ENCODE results near the gene CEP164. TPM values are rescaled to one million over a fixed set of nuclear protein-coding genes. Genes with fewer than 3 reads are reported as not detected.

CEP164 gene
- total and polyA plus RNA-seq, 2 of the 8 experiments (the other 6 are each of a cell fraction or from before 2014, with no cell fraction given): 8.4 to 20.8 TPM

DNA sequence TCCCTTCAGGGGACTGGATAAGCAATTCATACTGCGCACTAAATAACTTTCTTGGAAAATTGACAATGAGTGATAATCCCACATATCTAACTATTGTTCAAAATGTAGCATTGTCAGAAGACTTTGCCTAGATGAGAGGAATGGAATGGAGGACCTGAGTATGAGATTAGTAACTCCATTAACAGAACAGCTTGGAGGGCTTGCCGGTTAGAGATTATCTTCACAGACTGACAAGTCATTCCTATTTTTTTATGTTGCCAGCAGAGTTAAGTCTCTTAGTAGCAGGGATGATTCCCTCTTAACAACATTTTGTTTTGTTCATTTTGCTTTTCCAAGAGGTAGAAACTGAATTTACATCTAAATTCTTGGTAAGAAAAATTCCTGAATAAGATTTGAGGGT is 43.6 kb upstream of the CEP164 start (continued):
- TF ChIP-seq, protein P1, sequence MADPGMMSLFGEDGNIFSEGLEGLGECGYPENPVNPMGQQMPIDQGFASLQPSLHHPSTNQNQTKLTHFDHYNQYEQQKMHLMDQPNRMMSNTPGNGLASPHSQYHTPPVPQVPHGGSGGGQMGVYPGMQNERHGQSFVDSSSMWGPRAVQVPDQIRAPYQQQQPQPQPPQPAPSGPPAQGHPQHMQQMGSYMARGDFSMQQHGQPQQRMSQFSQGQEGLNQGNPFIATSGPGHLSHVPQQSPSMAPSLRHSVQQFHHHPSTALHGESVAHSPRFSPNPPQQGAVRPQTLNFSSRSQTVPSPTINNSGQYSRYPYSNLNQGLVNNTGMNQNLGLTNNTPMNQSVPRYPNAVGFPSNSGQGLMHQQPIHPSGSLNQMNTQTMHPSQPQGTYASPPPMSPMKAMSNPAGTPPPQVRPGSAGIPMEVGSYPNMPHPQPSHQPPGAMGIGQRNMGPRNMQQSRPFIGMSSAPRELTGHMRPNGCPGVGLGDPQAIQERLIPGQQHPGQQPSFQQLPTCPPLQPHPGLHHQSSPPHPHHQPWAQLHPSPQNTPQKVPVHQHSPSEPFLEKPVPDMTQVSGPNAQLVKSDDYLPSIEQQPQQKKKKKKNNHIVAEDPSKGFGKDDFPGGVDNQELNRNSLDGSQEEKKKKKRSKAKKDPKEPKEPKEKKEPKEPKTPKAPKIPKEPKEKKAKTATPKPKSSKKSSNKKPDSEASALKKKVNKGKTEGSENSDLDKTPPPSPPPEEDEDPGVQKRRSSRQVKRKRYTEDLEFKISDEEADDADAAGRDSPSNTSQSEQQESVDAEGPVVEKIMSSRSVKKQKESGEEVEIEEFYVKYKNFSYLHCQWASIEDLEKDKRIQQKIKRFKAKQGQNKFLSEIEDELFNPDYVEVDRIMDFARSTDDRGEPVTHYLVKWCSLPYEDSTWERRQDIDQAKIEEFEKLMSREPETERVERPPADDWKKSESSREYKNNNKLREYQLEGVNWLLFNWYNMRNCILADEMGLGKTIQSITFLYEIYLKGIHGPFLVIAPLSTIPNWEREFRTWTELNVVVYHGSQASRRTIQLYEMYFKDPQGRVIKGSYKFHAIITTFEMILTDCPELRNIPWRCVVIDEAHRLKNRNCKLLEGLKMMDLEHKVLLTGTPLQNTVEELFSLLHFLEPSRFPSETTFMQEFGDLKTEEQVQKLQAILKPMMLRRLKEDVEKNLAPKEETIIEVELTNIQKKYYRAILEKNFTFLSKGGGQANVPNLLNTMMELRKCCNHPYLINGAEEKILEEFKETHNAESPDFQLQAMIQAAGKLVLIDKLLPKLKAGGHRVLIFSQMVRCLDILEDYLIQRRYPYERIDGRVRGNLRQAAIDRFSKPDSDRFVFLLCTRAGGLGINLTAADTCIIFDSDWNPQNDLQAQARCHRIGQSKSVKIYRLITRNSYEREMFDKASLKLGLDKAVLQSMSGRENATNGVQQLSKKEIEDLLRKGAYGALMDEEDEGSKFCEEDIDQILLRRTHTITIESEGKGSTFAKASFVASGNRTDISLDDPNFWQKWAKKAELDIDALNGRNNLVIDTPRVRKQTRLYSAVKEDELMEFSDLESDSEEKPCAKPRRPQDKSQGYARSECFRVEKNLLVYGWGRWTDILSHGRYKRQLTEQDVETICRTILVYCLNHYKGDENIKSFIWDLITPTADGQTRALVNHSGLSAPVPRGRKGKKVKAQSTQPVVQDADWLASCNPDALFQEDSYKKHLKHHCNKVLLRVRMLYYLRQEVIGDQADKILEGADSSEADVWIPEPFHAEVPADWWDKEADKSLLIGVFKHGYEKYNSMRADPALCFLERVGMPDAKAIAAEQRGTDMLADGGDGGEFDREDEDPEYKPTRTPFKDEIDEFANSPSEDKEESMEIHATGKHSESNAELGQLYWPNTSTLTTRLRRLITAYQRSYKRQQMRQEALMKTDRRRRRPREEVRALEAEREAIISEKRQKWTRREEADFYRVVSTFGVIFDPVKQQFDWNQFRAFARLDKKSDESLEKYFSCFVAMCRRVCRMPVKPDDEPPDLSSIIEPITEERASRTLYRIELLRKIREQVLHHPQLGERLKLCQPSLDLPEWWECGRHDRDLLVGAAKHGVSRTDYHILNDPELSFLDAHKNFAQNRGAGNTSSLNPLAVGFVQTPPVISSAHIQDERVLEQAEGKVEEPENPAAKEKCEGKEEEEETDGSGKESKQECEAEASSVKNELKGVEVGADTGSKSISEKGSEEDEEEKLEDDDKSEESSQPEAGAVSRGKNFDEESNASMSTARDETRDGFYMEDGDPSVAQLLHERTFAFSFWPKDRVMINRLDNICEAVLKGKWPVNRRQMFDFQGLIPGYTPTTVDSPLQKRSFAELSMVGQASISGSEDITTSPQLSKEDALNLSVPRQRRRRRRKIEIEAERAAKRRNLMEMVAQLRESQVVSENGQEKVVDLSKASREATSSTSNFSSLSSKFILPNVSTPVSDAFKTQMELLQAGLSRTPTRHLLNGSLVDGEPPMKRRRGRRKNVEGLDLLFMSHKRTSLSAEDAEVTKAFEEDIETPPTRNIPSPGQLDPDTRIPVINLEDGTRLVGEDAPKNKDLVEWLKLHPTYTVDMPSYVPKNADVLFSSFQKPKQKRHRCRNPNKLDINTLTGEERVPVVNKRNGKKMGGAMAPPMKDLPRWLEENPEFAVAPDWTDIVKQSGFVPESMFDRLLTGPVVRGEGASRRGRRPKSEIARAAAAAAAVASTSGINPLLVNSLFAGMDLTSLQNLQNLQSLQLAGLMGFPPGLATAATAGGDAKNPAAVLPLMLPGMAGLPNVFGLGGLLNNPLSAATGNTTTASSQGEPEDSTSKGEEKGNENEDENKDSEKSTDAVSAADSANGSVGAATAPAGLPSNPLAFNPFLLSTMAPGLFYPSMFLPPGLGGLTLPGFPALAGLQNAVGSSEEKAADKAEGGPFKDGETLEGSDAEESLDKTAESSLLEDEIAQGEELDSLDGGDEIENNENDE (IDR thresholded peaks at IDR 0.05; ENCODE audit: insufficient replicate concordance, low read length): no peak
- no peak for TF ChIP-seq JUND (IDR thresholded peaks at IDR 0.05; ENCODE audit: low read length)
- TF ChIP-seq RAD21 (IDR thresholded peaks at IDR 0.05 in 1 of 2, conservative IDR thresholded peaks at IDR 0.05 in 1 of 2; ENCODE audit: low read depth in 2 of 2, low read length in 2 of 2): no peak
- TF ChIP-seq RFX5 (IDR thresholded peaks at IDR 0.05; ENCODE audit: borderline replicate concordance, low read depth, low read length): no peak
- no peak for TF ChIP-seq NRF1 (IDR thresholded peaks at IDR 0.05; ENCODE audit: low read depth, low read length)
- TF ChIP-seq KDM1A (IDR thresholded peaks at IDR 0.05; ENCODE audit: borderline replicate concordance, low read length): no peak
